ENCODE results near the gene ETV3L.

ETV3L gene

DNA sequence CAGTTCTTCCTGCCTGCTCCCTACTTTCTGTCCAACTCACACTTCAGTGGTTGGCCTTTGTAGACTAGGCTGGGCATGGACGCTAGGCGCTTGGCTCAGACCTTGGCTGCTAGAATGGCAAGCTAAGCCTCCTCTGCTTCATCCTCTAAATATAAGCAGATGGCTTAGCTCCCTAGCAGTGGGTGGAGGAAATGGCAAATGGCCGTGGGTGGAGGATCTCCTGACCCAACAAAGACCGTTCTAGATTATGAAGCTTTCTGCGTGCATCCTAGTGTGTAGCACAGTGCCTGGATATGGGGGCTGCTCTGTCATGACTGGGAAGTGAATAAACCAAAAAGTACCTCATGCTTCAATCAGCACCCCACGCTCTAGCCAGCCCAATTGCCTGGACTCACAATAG, 10.4 kb upstream of the ETV3L start:
- H3K27ac ChIP-seq, result no peak overlapping the region
- ChIA-PET POLR2A (ENCODE audit: low non-redundant PET) (no interaction called here), CTCF (interaction anchor here (0.9 kb wide), 1 partner anchor 46 kb away, joined by 3 read pairs; no protein-coding TSS in a partner anchor)
- TF ChIP-seq, protein P1, sequence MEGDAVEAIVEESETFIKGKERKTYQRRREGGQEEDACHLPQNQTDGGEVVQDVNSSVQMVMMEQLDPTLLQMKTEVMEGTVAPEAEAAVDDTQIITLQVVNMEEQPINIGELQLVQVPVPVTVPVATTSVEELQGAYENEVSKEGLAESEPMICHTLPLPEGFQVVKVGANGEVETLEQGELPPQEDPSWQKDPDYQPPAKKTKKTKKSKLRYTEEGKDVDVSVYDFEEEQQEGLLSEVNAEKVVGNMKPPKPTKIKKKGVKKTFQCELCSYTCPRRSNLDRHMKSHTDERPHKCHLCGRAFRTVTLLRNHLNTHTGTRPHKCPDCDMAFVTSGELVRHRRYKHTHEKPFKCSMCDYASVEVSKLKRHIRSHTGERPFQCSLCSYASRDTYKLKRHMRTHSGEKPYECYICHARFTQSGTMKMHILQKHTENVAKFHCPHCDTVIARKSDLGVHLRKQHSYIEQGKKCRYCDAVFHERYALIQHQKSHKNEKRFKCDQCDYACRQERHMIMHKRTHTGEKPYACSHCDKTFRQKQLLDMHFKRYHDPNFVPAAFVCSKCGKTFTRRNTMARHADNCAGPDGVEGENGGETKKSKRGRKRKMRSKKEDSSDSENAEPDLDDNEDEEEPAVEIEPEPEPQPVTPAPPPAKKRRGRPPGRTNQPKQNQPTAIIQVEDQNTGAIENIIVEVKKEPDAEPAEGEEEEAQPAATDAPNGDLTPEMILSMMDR (conservative IDR thresholded peaks at IDR 0.05; ENCODE audit: low read depth), result no peak
- DNase-seq (ENCODE audit: low spot score), result no peak

DNA sequence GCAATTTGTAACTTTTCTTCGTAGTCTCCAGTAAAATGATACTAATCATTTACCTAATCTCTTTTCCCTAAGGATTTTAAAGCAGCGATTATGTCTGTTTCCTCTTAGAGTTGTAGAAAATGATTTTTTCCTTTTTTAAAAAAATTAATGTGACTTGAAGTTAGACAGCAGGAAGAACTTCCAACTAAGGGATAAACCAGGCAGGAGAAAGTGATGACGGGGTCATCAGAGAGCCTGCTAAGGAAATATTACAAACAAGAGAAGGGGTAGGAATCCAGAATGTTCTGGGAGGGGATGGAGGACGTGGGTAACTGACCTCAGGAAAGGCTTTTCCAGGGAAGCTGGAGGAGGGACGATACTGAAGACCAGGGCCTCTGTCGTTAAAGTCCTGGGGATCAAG, 8.8 kb upstream of the ETV3L start:
- CTCF ChIA-PET, result no interaction called here

DNA sequence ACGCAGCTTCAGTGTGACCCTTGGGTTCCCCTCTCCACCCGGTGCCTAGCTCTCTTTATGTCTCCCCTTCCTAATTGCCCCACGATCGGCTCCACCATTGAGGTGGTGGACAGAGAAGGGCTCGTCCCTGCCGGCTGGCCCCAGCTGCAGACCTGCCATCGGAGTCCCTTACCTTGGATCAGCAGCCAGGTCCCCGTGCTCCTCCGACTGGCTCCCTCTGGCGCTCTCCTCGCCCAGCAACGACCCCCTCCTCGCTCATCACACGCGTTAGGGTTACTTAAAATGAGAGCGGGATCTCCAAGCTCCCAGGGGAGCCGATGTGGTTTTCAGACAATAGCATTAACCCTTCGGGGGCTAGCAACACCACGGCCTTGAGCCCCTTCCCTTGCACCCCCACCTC, 8.1 kb upstream of the ETV3L start:
- H3K27ac ChIP-seq, result no peak overlapping the region
- POLR2A ChIA-PET (ENCODE audit: low non-redundant PET), result no interaction called here
- TF ChIP-seq, protein P1 (conservative IDR thresholded peaks at IDR 0.05; ENCODE audit: low read depth), result no peak
- CTCF ChIA-PET, result interaction anchor here (1.4 kb wide), 1 partner anchor 49 kb away, joined by 3 read pairs; no protein-coding TSS in a partner anchor
- no peak for DNase-seq (ENCODE audit: low spot score)

More for the DNA sequence above, 8.8 kb upstream of the ETV3L start:
- DNase-seq (ENCODE audit: low spot score), result no peak
- TF ChIP-seq, protein P1 (conservative IDR thresholded peaks at IDR 0.05; ENCODE audit: low read depth), result no peak
- POLR2A ChIA-PET (ENCODE audit: low non-redundant PET), result no interaction called here
- no peak overlapping the region for H3K27ac ChIP-seq

DNA sequence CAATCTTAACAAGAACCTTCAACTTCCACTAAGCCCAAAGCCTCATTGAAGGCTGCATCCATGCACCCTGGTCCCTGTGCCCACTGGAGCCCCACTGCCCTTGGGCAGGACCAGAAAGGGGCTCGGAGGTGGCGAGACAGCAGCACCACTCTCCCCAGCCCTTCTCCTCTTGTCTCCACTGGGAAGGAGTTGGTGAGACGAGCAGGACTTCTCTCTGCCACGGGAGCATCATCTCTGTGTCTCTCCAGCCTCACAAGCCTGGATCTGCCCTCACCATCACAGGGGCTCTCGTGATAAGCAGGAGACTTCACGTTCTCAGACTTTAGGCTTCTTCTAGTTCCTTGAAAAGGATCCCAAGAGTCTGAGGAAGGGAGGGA, 7.2 kb upstream of the ETV3L start:
- TF ChIP-seq, protein P1 (conservative IDR thresholded peaks at IDR 0.05; ENCODE audit: low read depth), result no peak
- ChIA-PET CTCF (interaction anchor here (1.4 kb wide), 1 partner anchor 49 kb away, joined by 3 read pairs; no protein-coding TSS in a partner anchor), POLR2A (ENCODE audit: low non-redundant PET) (no interaction called here)
- no peak for DNase-seq (ENCODE audit: low spot score)
- H3K27ac ChIP-seq, result no peak overlapping the region

DNA sequence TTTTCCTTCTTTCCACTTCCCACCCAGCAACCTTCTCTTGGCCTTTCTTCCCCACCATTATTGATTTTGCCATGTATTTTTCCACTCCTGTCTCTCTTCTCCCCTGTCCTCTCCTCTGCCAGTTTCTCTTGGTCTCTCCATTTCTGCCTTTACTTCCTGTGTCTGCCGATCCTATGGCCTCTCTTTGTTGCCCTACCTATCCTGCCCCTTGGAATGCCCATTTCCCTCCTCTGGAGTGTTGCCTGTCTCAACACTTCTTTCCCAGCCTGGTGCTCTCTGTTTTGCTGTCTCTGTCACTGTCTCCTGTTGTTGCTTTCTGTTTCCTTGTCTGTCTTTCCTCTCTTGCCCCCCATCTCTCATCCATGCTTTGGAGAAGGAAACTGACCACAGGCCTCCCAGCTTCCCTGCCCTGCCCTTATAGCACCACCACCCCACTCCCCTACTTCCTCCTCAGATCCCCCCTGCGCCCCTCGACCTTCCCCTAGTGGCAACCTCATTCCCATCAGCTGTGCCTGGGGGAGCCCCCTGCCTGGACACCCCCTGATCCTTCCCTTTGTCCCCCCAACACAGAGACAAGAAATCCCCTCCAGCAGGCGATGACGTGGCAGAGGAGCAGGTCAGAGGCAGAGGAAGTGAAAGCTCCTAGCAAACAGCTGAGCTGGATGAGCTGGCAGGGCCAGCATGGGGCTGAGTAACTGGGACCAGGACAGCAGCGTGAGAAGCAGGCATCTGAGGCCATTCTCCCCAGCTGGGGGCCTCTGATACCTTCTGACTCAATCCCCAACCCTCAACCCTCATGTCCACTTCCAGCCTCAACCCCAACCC, 6.6 kb upstream of the ETV3L start:
- ChIA-PET POLR2A (ENCODE audit: low non-redundant PET) (no interaction called here), CTCF (interaction anchor here (1.6 kb wide), 1 partner anchor 50 kb away, joined by 4 read pairs; no protein-coding TSS in a partner anchor)
- TF ChIP-seq, protein P1 (conservative IDR thresholded peaks at IDR 0.05; ENCODE audit: low read depth), result no peak
- H3K27ac ChIP-seq, result no peak overlapping the region
- DNase-seq (ENCODE audit: low spot score), result peak; percentile 59

DNA sequence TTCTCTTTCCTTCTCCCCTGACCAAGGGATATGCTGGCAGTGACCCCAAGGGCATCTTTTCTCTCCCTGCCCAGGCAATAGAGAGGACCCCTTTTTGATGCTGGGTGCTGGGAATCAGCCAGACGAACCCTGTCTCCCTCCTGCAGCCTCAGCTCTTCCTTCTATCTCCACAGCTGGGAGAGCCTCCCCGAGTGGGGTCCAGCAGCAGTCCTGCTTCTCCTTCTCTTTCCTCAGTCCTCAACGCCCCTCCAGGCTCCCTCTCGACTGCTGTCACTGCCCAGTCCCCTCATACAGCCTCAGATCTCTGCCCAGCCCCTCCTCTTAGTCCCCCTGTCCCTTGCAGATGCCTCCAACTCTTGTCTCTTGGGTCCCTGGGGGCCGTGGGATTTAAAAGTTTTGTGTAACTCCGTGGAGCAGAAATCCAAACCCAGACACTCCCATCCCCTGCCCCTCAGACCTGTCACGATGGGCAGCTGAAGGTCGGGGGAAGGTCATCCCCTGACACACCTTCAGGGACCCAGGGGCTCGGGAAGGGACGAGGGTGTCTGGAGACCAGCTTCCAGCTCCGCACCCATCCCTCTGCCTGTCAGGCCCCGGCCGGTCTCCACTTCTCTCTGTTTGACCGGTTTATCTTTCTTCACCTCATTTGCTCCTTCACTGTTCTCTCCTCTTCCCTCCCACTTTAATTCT, 5.8 kb upstream of the ETV3L start:
- TF ChIP-seq, protein P1 (conservative IDR thresholded peaks at IDR 0.05; ENCODE audit: low read depth), result no peak
- DNase-seq (ENCODE audit: low spot score), result no peak
- CTCF ChIA-PET, result interaction anchor here (0.7 to 1.6 kb wide), 3 partner anchors 9 to 51 kb away, joined by 3 to 4 read pairs (median 3); no protein-coding TSS in a partner anchor
- H3K27ac ChIP-seq, result no peak overlapping the region
- POLR2A ChIA-PET (ENCODE audit: low non-redundant PET), result interaction anchor here (0.7 kb wide), 1 partner anchor 15 kb away, joined by 4 read pairs; no protein-coding TSS in a partner anchor

All from RWPE1 (cell line).